Measurements from ENCODE around the gene SIK1.
"Not testable (repeated sequence)": the region's sequence is repeated elsewhere in the genome, so short reads cannot be mapped to it uniquely, and the experiment has no call there.

Gene SIK1

DNA sequence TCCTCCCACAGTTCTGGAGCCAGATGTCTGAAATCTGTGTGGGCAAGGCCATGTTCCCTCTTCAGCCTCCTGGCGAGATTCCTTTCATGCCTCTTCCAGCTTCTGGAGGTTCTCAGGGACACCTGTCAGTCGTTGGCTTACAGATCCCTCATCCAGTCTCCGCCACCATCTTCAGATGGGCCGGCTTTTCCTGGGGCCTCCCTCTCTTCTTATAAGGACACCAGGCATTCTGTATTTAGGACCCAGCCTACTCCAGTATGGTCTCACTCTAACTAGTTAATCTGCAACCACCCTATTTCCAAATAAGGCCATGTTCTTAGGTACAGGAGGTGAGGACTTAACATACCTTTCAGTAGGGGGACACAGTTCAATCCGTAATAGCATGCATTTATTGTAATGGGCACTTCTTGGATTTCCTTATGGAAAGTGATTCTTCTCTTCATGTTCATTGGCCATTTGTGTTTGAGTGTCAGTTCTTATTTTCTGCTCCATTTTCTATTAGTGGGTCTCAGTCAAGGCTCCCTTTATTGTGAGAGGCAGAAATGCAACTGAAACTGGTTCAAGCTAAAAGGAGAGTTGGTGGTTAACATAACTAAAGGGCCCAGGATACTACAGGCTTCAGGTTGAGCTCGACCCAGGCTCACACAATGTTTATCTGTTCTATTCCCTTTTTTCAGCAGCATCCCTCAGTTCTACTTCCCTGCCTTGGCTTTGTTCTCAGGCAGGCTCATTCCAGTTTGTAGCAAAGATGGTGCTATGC, 12.6 kb upstream of the SIK1 start:
- DNase-seq: not testable (repeated sequence)

GRCh38 chr21:43436272-43436671, 9.3 kb upstream of the SIK1 start:
- DNase-seq: not testable (repeated sequence)

GRCh38 chr21:43433340-43434136, 6.6 kb upstream of the SIK1 start:
- not testable (repeated sequence) for DNase-seq

GRCh38 chr21:43430830-43431416, 4.0 kb upstream of the SIK1 start:
- DNase-seq: not testable (repeated sequence)

DNA sequence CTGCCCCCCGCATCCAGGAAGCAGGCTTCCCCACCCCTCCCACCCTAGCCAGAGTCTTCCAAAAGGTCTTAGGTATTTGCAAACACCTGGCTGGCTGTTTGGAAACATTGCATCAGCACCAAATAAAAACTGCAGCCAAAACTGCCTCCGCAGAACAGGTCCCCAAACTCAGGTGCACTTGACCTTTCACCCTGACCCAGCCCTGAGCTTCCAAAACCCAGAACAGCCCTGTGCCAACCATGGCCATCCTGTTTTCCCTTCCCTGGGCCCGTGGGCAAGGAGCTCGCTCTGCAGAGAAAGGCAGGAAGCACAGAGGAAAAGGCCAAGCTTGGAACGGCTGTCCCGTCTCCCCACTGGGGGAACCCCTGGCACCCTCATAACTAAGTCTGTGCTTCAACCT, 2.0 kb upstream of the SIK1 start:
- DNase-seq: not testable (repeated sequence)

- DNase-seq: not testable (repeated sequence)
Observed at GRCh38 chr21:43427242-43427559, 270 bp upstream of the SIK1 start.

DNA sequence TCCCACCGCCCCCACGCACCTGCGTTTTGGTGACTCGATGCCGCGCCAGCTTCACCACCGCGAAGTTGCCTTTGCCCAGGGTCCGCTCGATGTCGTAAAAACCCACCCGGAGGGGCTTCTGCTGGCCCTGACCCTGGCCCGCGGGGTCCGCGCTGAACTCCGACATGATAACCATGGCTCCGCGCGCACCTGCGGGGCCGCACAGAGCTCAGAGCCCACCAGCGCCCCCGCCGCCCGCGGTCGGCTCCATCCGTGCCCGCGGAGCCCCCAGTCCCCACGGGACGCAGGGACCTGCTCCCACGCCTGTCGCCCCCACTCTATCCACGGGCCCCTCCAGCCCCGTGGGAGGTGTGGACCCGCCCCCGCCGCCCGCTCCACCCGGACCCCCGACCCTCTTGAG, 927 bp downstream of the SIK1 start:
- not testable (repeated sequence) for DNase-seq

DNA sequence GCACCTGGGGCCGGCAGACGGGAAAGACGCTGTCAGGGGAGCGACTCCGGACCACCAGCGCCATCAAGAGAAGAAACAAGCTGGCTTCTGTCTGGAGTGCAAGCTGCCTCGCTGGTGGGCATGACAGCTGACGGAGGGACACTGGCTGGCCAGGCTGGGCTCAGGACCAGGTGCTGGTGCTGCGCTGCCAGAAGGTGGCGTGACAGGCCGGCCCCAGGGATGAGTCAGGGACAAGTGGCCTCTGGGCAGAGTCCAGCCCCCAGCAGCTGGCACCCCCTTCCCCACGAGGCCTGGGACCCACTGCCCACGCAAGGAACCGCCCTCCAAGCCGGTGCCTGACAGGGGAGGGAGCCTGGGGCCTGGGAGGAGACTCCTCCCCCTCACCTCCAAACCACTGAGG, 7.5 kb downstream of the SIK1 start:
- DNase-seq: not testable (repeated sequence)

DNA sequence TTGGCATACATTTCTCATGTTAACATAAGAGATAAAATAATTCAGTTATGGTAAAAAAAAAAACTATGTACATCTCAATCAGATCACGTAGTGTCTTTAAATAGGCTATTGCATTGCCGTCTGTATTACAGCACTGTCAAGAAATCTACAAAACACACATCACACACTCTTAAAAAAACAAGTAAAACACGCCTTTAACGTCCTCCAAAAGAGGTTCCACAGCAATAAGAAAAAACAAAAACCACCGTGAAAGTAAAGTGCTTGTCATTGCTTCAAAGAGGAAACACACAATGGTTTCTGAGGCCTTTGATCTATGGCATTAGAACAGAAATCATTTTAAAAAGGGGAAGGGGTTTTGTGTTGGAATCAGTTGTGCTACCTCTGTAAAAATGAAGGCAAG, 12.4 kb downstream of the SIK1 start:
- not testable (repeated sequence) for DNase-seq

DNA sequence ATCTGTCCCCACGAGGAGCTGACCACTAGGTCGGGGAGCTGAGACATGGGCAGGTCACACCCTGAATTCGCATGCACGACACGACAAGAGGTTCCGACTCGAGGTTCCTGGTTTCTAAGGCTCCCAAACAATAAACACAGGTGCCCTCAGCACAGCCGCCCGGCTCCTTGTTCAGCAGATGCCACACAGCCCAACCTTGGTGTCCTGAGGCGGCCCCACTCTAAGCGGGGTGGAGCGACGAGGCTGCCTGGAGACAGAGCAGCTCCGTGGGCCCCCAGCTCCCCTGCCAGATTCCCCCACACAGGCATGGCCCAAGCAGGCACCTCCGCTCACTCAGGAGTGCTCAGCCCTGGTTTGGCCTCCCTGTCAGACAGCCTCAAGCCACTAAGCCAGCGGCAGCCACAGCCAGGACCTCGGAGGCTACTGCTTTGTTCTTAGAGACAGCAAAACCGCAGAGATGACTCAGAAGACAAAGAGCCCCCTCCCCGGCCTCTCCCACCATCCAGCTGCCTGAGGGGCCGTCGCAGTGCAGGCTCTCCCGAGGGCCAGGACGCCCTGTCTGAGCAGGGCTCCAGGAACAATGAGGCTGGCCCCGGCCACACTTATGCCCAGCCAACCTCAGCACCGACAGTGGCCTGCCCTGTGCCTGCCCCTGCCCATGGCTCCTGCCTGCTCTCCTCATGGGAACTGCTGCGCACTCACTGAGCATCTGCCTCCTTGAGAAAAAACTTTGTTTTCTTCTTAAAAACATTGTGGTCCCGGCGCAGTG, 14.7 kb downstream of the SIK1 start:
- DNase-seq: not testable (repeated sequence)

DNA sequence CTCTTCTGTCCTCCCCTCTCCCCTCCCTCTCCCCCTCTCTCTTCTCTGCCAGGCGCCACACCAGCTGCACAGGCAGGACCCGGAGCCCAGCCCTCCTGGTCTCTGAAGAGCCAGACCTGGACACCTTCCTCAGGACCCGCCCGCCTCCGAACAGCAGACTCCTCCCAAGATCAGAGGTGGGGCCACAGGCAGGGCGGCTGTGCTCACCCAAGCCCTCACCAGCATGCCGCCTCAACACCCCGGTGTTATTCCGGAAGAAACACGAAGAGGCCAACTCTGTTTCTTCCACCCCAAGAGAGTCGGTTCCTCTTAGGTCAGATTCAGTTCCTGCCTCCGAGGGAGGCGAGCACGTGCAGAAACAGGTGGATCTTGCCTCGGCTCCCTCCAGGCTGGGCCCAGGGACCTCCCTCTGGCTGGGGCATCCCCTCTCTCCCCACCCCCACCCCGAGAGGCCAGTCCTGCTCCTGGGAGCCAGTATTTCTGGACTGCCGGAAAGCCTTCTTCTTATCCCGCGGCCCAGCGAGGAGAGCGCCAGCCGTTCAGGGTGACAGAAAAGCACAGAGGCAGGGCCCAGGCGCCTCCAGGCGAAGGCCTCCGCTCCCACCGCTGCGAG, 16.4 kb downstream of the SIK1 start:
- DNase-seq: not testable (repeated sequence)

DNA sequence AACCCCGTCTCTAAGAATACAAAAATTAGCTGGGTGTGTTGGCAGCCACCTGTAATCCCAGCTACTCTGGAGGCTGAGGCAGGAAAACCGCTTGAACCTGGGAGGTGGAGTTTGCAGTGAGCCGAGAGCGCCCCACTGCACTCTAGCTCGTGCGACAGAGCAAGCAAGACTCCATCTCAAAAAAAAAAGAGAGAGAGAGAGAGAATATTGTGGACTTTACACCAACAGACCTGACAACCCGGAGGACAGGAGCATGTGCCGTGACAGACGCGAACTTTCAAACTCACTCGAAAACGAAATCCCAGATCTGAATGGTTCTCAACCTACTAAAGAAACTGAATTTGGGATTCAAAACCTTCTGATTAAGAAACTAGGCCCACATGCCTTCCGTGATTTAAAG, 19.8 kb downstream of the SIK1 start:
- not testable (repeated sequence) for DNase-seq

GRCh38 chr21:43404450-43404849, 22.5 kb downstream of the SIK1 start:
- not testable (repeated sequence) for DNase-seq

DNA sequence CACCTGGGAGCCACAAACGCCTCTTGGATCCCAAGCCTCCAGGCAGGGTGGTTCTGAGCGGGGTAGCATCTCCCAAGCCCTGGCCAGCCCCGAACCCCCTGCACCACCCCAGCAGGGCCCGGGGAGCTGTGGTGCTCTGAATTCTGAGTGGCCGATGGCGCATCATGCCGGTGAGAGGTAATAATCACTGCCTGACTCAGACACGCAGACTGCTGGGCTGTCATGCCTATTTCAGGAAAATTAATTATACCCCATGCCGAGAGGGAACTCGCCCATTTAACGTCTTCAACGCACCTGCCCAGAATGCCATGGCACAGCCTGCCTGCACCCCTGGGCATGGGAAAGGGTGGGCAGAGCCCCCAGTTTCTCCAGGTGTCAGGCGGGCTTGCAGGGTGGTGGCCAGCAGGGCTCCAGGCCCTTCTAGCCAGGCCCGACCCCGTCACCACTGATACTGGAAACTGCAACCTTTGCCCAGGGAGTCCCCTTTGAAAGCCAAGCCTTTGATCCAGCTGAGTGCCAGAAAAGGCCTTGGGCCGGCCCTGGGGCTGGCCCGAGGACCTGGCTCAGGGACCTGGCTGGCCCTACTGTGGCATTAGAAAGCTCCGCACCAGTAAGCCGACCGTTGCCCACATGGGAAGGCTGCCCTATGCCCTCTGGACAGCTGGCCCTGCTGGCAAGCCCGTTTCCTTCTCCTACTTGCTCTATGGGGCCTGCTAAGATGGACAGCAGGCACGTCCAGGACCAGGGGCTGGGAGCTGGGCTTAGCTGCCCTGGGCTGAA, 23.1 kb downstream of the SIK1 start:
- DNase-seq: not testable (repeated sequence)

GRCh38 chr21:43401125-43401524, 25.8 kb downstream of the SIK1 start:
- not testable (repeated sequence) for DNase-seq

DNA sequence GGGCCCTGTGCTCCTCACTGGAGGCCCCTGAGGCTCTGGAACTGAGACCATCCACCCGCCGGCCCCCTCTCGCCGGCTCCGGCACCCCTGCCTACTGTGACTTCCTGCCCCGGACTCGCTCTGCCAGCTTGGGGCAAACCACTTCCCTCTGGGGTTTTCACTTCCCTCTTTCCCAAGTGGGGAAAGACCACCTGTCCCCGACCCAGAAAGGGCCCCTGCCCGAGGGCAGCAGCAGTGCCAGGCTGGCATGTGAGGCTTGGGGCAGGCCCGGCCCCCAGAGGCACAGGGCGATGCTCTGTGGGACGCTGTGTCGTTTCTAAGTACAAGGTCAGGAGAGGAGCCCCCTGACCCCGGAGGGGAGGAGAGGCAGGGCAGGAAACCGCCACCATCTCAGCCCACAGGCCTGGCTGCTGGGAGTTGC, 27.3 kb downstream of the SIK1 start:
- not testable (repeated sequence) for DNase-seq

GRCh38 chr21:43399136-43399535, 27.8 kb downstream of the SIK1 start:
- DNase-seq: not testable (repeated sequence)

GRCh38 chr21:43398533-43398932, 28.4 kb downstream of the SIK1 start:
- DNase-seq: not testable (repeated sequence)

GRCh38 chr21:43398000-43398399, 28.9 kb downstream of the SIK1 start:
- not testable (repeated sequence) for DNase-seq

DNA sequence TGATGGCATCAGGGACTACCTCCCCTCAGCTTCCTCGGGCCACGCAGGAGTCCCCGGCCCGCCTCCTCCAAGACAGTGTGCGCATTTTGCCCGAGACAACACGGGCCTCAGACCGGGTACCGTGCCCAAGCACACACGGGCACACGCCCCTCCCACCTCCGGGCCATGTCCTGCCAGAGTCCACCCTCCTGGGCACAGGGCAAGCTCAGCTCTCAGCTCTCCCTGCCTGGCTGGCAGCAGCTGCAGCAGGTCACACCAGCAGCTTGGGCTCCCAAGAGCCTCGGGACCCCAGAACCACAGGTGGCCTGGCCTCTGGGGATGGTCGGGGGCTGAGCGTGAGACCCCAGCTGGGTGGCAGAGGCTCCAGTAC, 29.5 kb downstream of the SIK1 start:
- DNase-seq: not testable (repeated sequence)

GRCh38 chr21:43396788-43397438, 30.0 kb downstream of the SIK1 start:
- not testable (repeated sequence) for DNase-seq
